Panc1 (cell line): ENCODE results near the gene CAPN8. TPM values are rescaled to one million over a fixed set of nuclear protein-coding genes. Genes with fewer than 3 reads are reported as not detected.

ENCODE experiments used
- ATAC-seq: fragments of 200-7000 bp; cut with Tn5 transposase; 2 replicates; pipeline ENCODE4 v1.9.1; 2020; ENCODE audit warnings: mild to moderate bottlenecking, moderate library complexity
- BruUV-seq: library from RNA; stranded (reverse); fragments of 400-500 nt; replicated peaks from 2 replicates; lab custom pipeline; 2021; lab: Mats Ljungman, UMichigan
- CTCF ChIA-PET: fragments of 300-600 bp; sonication (Branson Sonifier 250); formaldehyde crosslinking; loops from one replicate; lab custom pipeline; 2022; ENCODE audit warnings: antibody characterized with exemption; lab: Charles Lee
- POLR2A ChIA-PET: fragments of 300-600 bp; sonication (Branson Sonifier 250); formaldehyde crosslinking; loops from one replicate; lab custom pipeline; 2022; ENCODE audit warnings: antibody characterized with exemption; lab: Charles Lee
- DNase-seq: peaks from one replicate; pipeline ENCODE4 v3.0.0-alpha.2; 2010; ENCODE audit warnings: low read depth, low spot score
- H3K27ac ChIP-seq: 2 replicates; pipeline ENCODE4 v1.5.1; 2011; ENCODE audit warnings: mild to moderate bottlenecking, low read length, inconsistent platforms
- H3K27me3 ChIP-seq: fragments of 200-500 bp; sonication (Bioruptor generic); 2 replicates; pipeline ENCODE4 v1.6.0; 2014; ENCODE audit warnings: low read length, inconsistent platforms; ENCODE audit not compliant: control insufficient read depth, insufficient read depth
- H3K36me3 ChIP-seq: fragments of 200-500 bp; sonication (Bioruptor generic); 2 replicates; pipeline ENCODE4 v1.5.1; 2014; ENCODE audit warnings: inconsistent platforms, mild to moderate bottlenecking, low read length, moderate library complexity; ENCODE audit not compliant: control insufficient read depth, insufficient read depth
- H3K4me1 ChIP-seq: 2 replicates; pipeline ENCODE4 v1.5.1; 2011; ENCODE audit warnings: inconsistent platforms, mild to moderate bottlenecking, low read length, moderate library complexity; ENCODE audit not compliant: control insufficient read depth, insufficient read depth
- H3K4me3 ChIP-seq, 2 experiments: 2 replicates each; pipeline ENCODE4 v1.5.1; 2011 to 2012; ENCODE audit warnings: low read depth in 2 of 2, low read length in 2 of 2, mild to moderate bottlenecking in 2 of 2, inconsistent platforms in 1 of 2, moderate library complexity in 1 of 2
- H3K9me3 ChIP-seq: fragments of 200-500 bp; sonication (Bioruptor generic); 2 replicates; pipeline ENCODE4 v1.5.1; 2014; ENCODE audit warnings: low read depth, mild to moderate bottlenecking, inconsistent platforms, low read length, moderate library complexity; ENCODE audit not compliant: control insufficient read depth, insufficient read depth
- POLR2AphosphoS5 ChIP-seq: IDR thresholded peaks from 2 replicates; pipeline ENCODE4 v1.6.1; 2012; ENCODE audit warnings: mild to moderate bottlenecking, low read depth, low read length, moderate library complexity
- REST ChIP-seq, 2 experiments: IDR thresholded peaks; 2 replicates each; pipeline ENCODE4 v1.6.1; 2011 to 2012; ENCODE audit warnings: low read depth in 2 of 2, control low read depth in 1 of 2, low read length in 1 of 2, mild to moderate bottlenecking in 1 of 2, moderate library complexity in 1 of 2; ENCODE audit not compliant: insufficient read depth in 1 of 2
- SIN3A ChIP-seq: IDR thresholded peaks from 2 replicates; pipeline ENCODE4 v1.6.1; 2012; ENCODE audit warnings: low read depth, mild to moderate bottlenecking, low read length, moderate library complexity, borderline replicate concordance; ENCODE audit not compliant: insufficient read depth
- TCF7L2 ChIP-seq: IDR thresholded peaks from 2 replicates; pipeline ENCODE4 v1.6.1; 2011; ENCODE audit warnings: mild to moderate bottlenecking, low read depth, low read length, inconsistent platforms
- in situ Hi-C: cut with HindIII; loops from 2 replicates; pipeline ENCODE4 v1.10.0; 2016; ENCODE audit warnings: low sequenced_read_pairs, low pct_unique_long_range_greater_than_20kb
- intact Hi-C: fragments of 100-400 bp; cut with micrococcal nuclease; formaldehyde crosslinking; loops from one replicate; pipeline ENCODE4 v1.10.0; 2022; ENCODE audit not compliant: unreplicated experiment
- total RNA-seq: library from RNA; stranded (reverse); gene quantifications from one replicate; pipeline ENCODE4 v1.2.1, GENCODE V29; 2021; ENCODE audit not compliant: unreplicated experiment
- TF ChIP-seq, protein P1 (sequence below): fragments of 450-650 bp; IDR thresholded peaks from 2 replicates; pipeline ENCODE4 v1.5.1; 2017; ENCODE audit warnings: mild to moderate bottlenecking

CAPN8 gene
- total RNA-seq, 1 experiment from 2014 or later: 0.28 TPM

DNA sequence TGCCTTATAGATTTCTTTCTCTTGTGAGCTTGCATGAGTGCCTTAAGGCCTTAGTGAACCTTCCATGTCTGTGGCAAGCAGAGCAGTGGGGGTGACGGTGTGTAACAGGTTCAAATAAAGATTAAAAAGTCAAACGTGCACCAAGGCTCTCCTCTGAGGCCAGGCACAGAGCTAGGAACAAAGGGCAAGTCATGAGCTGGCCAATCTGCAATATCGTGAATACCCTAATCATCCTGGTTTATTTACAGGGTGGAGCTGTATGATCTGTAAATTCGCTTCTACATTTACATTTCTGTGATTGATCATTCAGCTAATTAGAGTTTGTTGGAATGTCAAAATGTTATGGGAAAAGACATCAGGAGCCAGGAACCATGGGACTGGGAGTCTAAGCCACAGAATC, 120.2 kb downstream of the CAPN8 start:
- intact Hi-C loops: no loop called here
- H3K27ac ChIP-seq: no peak overlapping the region
- TF ChIP-seq TCF7L2: no peak
- no peak for TF ChIP-seq POLR2AphosphoS5
- TF ChIP-seq REST (IDR thresholded peaks at IDR 0.05; ENCODE audit: insufficient read depth in 1 of 2, low read depth in 2 of 2, low read length in 1 of 2): no peak
- TF ChIP-seq, protein P1, sequence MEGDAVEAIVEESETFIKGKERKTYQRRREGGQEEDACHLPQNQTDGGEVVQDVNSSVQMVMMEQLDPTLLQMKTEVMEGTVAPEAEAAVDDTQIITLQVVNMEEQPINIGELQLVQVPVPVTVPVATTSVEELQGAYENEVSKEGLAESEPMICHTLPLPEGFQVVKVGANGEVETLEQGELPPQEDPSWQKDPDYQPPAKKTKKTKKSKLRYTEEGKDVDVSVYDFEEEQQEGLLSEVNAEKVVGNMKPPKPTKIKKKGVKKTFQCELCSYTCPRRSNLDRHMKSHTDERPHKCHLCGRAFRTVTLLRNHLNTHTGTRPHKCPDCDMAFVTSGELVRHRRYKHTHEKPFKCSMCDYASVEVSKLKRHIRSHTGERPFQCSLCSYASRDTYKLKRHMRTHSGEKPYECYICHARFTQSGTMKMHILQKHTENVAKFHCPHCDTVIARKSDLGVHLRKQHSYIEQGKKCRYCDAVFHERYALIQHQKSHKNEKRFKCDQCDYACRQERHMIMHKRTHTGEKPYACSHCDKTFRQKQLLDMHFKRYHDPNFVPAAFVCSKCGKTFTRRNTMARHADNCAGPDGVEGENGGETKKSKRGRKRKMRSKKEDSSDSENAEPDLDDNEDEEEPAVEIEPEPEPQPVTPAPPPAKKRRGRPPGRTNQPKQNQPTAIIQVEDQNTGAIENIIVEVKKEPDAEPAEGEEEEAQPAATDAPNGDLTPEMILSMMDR: no peak
- TF ChIP-seq SIN3A: no peak
- ChIA-PET POLR2A (interaction anchor here (0.6 kb wide), 1 partner anchor 775 kb away, joined by 7 read pairs; no protein-coding TSS in a partner anchor), CTCF (no interaction called here)
- H3K36me3 ChIP-seq: no peaks in the 10 kb centered on the region
- BruUV-seq: no TSS peak
- no peak overlapping the region for H3K4me3 ChIP-seq
- no peaks in the 10 kb centered on the region for H3K9me3 ChIP-seq
- H3K4me1 ChIP-seq: no peaks in the 10 kb centered on the region
- in situ Hi-C loops: no loop called here
- DNase-seq (no peak), ATAC-seq (no peak)
- no peaks in the 10 kb centered on the region for H3K27me3 ChIP-seq

- no peak overlapping the region for H3K4me3 ChIP-seq
- no peaks in the 10 kb centered on the region for H3K4me1 ChIP-seq
- ATAC-seq (no peak), DNase-seq (no peak)
- TF ChIP-seq SIN3A: no peak
- TF ChIP-seq POLR2AphosphoS5: no peak
- TF ChIP-seq, protein P1: no peak
- no peak for TF ChIP-seq TCF7L2
- no peak for TF ChIP-seq REST (IDR thresholded peaks at IDR 0.05; ENCODE audit: insufficient read depth in 1 of 2, low read depth in 2 of 2, low read length in 1 of 2)
- no peaks in the 10 kb centered on the region; the same call in 1 of the 2 replicates for H3K27me3 ChIP-seq
- CTCF ChIA-PET: no interaction called here
- H3K36me3 ChIP-seq: no peaks in the 10 kb centered on the region
- no TSS peak for BruUV-seq
- H3K9me3 ChIP-seq: no peaks in the 10 kb centered on the region
- intact Hi-C loops: no loop called here
- no peak overlapping the region for H3K27ac ChIP-seq
- POLR2A ChIA-PET: no interaction called here
- in situ Hi-C loops: no loop called here
These were observed 121.9 kb downstream of the CAPN8 start for GRCh38 chr1:223543560-223543959.
